NB4 (cell line): ENCODE measurements around the gene AMH.
A peak's percentile ranks its signal among the peaks of the same experiment; 100 is the strongest.

Experiments
- DNase-seq: peaks from one replicate; pipeline ENCODE4 v3.0.0; 2010; ENCODE audit warnings: low read depth
- H3K4me3 ChIP-seq: one replicate; pipeline ENCODE4 v1.5.1; 2011; ENCODE audit warnings: mild to moderate bottlenecking, low read depth, low read length, moderate library complexity
- CTCF ChIP-seq: IDR thresholded peaks from one replicate; pipeline ENCODE4 v1.5.1; 2012; ENCODE audit warnings: low read depth, low read length
- MYC ChIP-seq: IDR thresholded peaks from 2 replicates; pipeline ENCODE4 v1.6.1; 2011; ENCODE audit warnings: low read depth, low read length
- POLR2A ChIP-seq: IDR thresholded peaks from 2 replicates; pipeline ENCODE4 v1.6.1; 2011; ENCODE audit warnings: mild to moderate bottlenecking; ENCODE audit not compliant: insufficient read length; ENCODE audit errors: extremely low read depth
- TF ChIP-seq, protein P1 (sequence below): IDR thresholded peaks from 2 replicates; pipeline ENCODE4 v1.6.1; 2011; ENCODE audit warnings: low read depth, low read length

The AMH gene

DNA sequence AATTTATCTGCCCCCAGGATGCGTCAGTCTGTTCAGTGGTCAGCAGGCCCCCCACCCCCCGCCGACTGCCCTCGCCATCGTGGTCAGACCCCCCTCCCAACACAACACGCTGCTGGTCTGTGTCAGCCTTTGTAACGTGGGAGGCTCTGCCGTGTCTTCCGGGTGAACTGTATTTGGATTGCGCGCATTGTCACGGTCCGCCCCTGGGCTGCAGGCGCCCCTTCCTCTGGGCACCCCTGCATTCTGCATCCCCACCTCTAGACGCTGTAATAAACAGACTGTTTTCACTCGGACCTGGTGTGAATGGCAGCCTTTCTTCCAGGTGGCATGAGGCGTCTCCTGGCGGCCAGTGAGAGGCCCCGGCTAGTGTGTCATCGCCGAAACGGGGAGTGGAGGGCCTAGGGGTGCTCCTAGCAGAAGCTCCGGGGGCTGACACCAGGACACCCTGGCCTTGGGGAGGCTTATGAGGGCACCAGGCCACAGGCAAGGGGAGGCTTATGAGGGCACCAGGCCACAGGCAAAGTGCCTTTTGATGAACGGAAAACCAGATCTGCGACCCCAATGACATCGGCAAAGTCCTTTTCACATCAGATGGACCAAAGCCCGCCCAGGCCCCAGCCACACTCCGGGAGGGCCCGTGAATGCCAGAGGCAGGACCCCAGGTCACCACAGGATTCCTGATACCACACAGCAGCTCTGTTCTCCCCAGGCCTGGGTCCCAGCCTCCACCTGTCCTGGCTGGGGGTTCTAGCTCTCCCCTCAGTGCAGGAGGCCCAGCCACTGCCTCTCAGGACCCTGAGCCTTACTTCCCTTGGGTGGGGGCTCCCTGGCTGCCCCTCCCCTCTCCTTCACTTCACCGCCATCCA is 16.6 kb upstream of the AMH start:
- H3K4me3 ChIP-seq, result no peak overlapping the region
- TF ChIP-seq, protein P1, sequence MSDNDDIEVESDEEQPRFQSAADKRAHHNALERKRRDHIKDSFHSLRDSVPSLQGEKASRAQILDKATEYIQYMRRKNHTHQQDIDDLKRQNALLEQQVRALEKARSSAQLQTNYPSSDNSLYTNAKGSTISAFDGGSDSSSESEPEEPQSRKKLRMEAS, result no peak
- TF ChIP-seq POLR2A, result peak; percentile 21
- DNase-seq, result peak; percentile 47

- TF ChIP-seq, protein P1, result no peak
- TF ChIP-seq MYC (no peak), CTCF (no peak), POLR2A (no peak)
- DNase-seq, result no peak
- H3K4me3 ChIP-seq, result no peak overlapping the region
These were observed 15.4 kb upstream of the AMH start for GRCh38 chr19:2233601-2234280.

GRCh38 chr19:2234996-2235380 is 14.1 kb upstream of the AMH start:
- TF ChIP-seq CTCF, result no peak
- TF ChIP-seq, protein P1, result no peak
- no peak for TF ChIP-seq MYC
- TF ChIP-seq POLR2A, result no peak
- peak overlapping the region; percentile 73 for H3K4me3 ChIP-seq
- DNase-seq, result no peak

GRCh38 chr19:2235381-2236063 is 13.6 kb upstream of the AMH start:
- peak overlapping the region; percentile 73 for H3K4me3 ChIP-seq
- DNase-seq, result peak; percentile 28
- TF ChIP-seq, protein P1, result no peak
- no peak for TF ChIP-seq MYC
- TF ChIP-seq POLR2A, result no peak
- TF ChIP-seq CTCF, result no peak

GRCh38 chr19:2236064-2236313 is 13.1 kb upstream of the AMH start:
- peak overlapping the region; percentile 73 for H3K4me3 ChIP-seq
- peak; percentile 59 for TF ChIP-seq POLR2A
- TF ChIP-seq MYC, result peak; percentile 80; the same call in 1 of the 2 replicates
- TF ChIP-seq, protein P1, result peak; percentile 64; the same call in 1 of the 2 replicates
- TF ChIP-seq CTCF, result no peak
- no peak for DNase-seq
